ENCODE measurements around the gene IFT80. TPM values are rescaled to one million over a fixed set of nuclear protein-coding genes. Genes with fewer than 3 reads are reported as not detected.

Gene IFT80
- total and polyA plus RNA-seq, 2 donors (not counting 3 experiments of a cell fraction or from before 2014, with no cell fraction given) = 7.3 to 22.5 TPM

- dilution Hi-C loops (cut with MboI; ENCODE audit: extremely low pct_ligation_motif_present, low sequenced_read_pairs) = no loop called here
- Histone ChIP-seq H3K4me3 (replicated peaks in 1 of 3; ENCODE audit: insufficient read depth in 1 of 3, low read depth in 1 of 3, low read length in 3 of 3) (no peak overlapping the region), H3K9me1 (replicated peaks; ENCODE audit: control insufficient read depth, extremely low read depth, insufficient read depth, low read length) (no peaks in the 10 kb centered on the region), H3K9me3 (replicated peaks; ENCODE audit: control insufficient read depth, insufficient read depth, low read length) (no peaks in the 10 kb centered on the region), H3K4me1 (ENCODE audit: control insufficient read depth, extremely low read depth, insufficient read depth, low read length) (peaks cover 21% of the 10 kb centered on the region), H3K79me2 (ENCODE audit: control insufficient read depth, insufficient read depth, low read length) (peaks cover 76% of the 10 kb centered on the region), H4K20me1 (replicated peaks; ENCODE audit: control insufficient read depth, extremely low read depth, insufficient read depth, low read length) (no peaks in the 10 kb centered on the region), H3K4me2 (ENCODE audit: insufficient read depth, low read length) (no peak overlapping the region), H2AFZ (ENCODE audit: low read depth, low read length) (no peak overlapping the region), H3K9ac (replicated peaks; ENCODE audit: extremely low read depth, insufficient read depth, low read length) (no peak overlapping the region), H3K27me3 (ENCODE audit: control insufficient read depth in 2 of 2, insufficient read depth in 2 of 2, low read length in 2 of 2) (no peaks in the 10 kb centered on the region), H3K27ac (ENCODE audit: insufficient read depth, low read depth, low read length) (no peak overlapping the region), H3K36me3 (ENCODE audit: control insufficient read depth in 2 of 2, extremely low read depth in 1 of 2, insufficient read depth in 2 of 2, low read length in 2 of 2) (no peaks in the 10 kb centered on the region)
- intact Hi-C loops (cut with micrococcal nuclease) = no loop called here
- BruUV-seq (replicated peaks) = no TSS peak
- no peak for TF ChIP-seq MAX (IDR thresholded peaks at IDR 0.05; ENCODE audit: insufficient read depth, insufficient read length)
- ChIA-PET POLR2A (no interaction called here), CTCF (interaction anchor here (1.9 kb wide), 1 partner anchor 283 kb away, joined by 4 read pairs; no protein-coding TSS in a partner anchor)
- no peak for DNase-seq (ENCODE audit: low read depth, low spot score)
- FAIRE-seq = no peak
Measured at GRCh38 chr3:160446522-160447056, 47.6 kb upstream of the IFT80 start.

- Histone ChIP-seq H3K9ac (replicated peaks; ENCODE audit: extremely low read depth, insufficient read depth, low read length) (no peak overlapping the region), H3K27me3 (ENCODE audit: control insufficient read depth in 2 of 2, insufficient read depth in 2 of 2, low read length in 2 of 2) (no peaks in the 10 kb centered on the region), H3K4me3 (replicated peaks in 1 of 3; ENCODE audit: insufficient read depth in 1 of 3, low read depth in 1 of 3, low read length in 3 of 3) (no peak overlapping the region), H3K79me2 (ENCODE audit: control insufficient read depth, insufficient read depth, low read length) (peaks cover 82% of the 10 kb centered on the region), H3K9me3 (replicated peaks; ENCODE audit: control insufficient read depth, insufficient read depth, low read length) (no peaks in the 10 kb centered on the region), H3K9me1 (replicated peaks; ENCODE audit: control insufficient read depth, extremely low read depth, insufficient read depth, low read length) (no peaks in the 10 kb centered on the region), H3K4me2 (ENCODE audit: insufficient read depth, low read length) (no peak overlapping the region), H2AFZ (ENCODE audit: low read depth, low read length) (no peak overlapping the region), H4K20me1 (replicated peaks; ENCODE audit: control insufficient read depth, extremely low read depth, insufficient read depth, low read length) (no peaks in the 10 kb centered on the region), H3K4me1 (ENCODE audit: control insufficient read depth, extremely low read depth, insufficient read depth, low read length) (peaks cover 21% of the 10 kb centered on the region), H3K27ac (ENCODE audit: insufficient read depth, low read depth, low read length) (no peak overlapping the region), H3K36me3 (ENCODE audit: control insufficient read depth in 2 of 2, extremely low read depth in 1 of 2, insufficient read depth in 2 of 2, low read length in 2 of 2) (no peaks in the 10 kb centered on the region)
- TF ChIP-seq MYC (IDR thresholded peaks at IDR 0.05; ENCODE audit: low read depth, low read length) (no peak), POLR2AphosphoS5 (IDR thresholded peaks at IDR 0.05; ENCODE audit: insufficient read depth, low read depth, low read length) (no peak), POLR2A (IDR thresholded peaks at IDR 0.05; ENCODE audit: low read depth, low read length) (no peak)
- CTCF ChIA-PET = interaction anchor here (1.1 kb wide), 1 partner anchor 16 kb away, joined by 3 read pairs; no protein-coding TSS in a partner anchor
- intact Hi-C loops (cut with micrococcal nuclease) = no loop called here
- POLR2A ChIA-PET = no interaction called here
- no peak for FAIRE-seq
- no TSS peak for BruUV-seq (replicated peaks)
- DNase-seq (ENCODE audit: low read depth, low spot score) = no peak
- dilution Hi-C loops (cut with MboI; ENCODE audit: extremely low pct_ligation_motif_present, low sequenced_read_pairs) = no loop called here
Measured at GRCh38 chr3:160445854-160446253, 46.8 kb upstream of the IFT80 start.

All from endothelial cell of umbilical vein (primary cell).